Measurements from ENCODE around the gene SNX20.

DNA sequence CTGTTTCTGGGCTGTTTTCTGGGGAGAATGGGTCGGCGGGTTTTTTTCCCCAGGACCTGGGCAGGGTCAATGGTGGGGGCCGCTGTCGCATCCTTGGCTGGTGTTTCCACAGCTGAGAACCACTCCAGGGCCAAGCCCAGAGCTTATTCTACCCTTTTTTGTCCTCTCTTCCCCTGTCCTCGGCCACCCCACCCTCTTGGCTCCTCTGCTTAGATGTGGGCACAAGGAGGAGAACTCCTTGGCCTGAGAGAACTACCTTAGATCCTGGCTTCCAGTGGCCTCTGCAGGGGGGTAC, 16.3 kb upstream of the SNX20 start:
- TF ChIP-seq POLR2A (IDR thresholded peaks at IDR 0.05; ENCODE audit: low read depth, low read length) (no peak), TBL1XR1 (IDR thresholded peaks at IDR 0.05; ENCODE audit: low read depth, low read length) (no peak), EP300 (IDR thresholded peaks at IDR 0.05; ENCODE audit: borderline replicate concordance in 1 of 2, control insufficient read depth in 1 of 2, low read depth in 2 of 2, low read length in 2 of 2) (no peak), ZSCAN29 (IDR thresholded peaks at IDR 0.05) (no peak), SREBF2 (IDR thresholded peaks at IDR 0.05; ENCODE audit: low read length) (no peak), RBBP5 (conservative IDR thresholded peaks at IDR 0.05) (no peak)
- TF ChIP-seq, protein P1, sequence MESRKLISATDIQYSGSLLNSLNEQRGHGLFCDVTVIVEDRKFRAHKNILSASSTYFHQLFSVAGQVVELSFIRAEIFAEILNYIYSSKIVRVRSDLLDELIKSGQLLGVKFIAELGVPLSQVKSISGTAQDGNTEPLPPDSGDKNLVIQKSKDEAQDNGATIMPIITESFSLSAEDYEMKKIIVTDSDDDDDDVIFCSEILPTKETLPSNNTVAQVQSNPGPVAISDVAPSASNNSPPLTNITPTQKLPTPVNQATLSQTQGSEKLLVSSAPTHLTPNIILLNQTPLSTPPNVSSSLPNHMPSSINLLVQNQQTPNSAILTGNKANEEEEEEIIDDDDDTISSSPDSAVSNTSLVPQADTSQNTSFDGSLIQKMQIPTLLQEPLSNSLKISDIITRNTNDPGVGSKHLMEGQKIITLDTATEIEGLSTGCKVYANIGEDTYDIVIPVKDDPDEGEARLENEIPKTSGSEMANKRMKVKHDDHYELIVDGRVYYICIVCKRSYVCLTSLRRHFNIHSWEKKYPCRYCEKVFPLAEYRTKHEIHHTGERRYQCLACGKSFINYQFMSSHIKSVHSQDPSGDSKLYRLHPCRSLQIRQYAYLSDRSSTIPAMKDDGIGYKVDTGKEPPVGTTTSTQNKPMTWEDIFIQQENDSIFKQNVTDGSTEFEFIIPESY (IDR thresholded peaks at IDR 0.05) = no peak
- TF ChIP-seq, protein P2, sequence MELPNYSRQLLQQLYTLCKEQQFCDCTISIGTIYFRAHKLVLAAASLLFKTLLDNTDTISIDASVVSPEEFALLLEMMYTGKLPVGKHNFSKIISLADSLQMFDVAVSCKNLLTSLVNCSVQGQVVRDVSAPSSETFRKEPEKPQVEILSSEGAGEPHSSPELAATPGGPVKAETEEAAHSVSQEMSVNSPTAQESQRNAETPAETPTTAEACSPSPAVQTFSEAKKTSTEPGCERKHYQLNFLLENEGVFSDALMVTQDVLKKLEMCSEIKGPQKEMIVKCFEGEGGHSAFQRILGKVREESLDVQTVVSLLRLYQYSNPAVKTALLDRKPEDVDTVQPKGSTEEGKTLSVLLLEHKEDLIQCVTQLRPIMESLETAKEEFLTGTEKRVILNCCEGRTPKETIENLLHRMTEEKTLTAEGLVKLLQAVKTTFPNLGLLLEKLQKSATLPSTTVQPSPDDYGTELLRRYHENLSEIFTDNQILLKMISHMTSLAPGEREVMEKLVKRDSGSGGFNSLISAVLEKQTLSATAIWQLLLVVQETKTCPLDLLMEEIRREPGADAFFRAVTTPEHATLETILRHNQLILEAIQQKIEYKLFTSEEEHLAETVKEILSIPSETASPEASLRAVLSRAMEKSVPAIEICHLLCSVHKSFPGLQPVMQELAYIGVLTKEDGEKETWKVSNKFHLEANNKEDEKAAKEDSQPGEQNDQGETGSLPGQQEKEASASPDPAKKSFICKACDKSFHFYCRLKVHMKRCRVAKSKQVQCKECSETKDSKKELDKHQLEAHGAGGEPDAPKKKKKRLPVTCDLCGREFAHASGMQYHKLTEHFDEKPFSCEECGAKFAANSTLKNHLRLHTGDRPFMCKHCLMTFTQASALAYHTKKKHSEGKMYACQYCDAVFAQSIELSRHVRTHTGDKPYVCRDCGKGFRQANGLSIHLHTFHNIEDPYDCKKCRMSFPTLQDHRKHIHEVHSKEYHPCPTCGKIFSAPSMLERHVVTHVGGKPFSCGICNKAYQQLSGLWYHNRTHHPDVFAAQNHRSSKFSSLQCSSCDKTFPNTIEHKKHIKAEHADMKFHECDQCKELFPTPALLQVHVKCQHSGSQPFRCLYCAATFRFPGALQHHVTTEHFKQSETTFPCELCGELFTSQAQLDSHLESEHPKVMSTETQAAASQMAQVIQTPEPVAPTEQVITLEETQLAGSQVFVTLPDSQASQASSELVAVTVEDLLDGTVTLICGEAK (IDR thresholded peaks at IDR 0.05; ENCODE audit: borderline replicate concordance) = no peak
- TF ChIP-seq, protein P3, sequence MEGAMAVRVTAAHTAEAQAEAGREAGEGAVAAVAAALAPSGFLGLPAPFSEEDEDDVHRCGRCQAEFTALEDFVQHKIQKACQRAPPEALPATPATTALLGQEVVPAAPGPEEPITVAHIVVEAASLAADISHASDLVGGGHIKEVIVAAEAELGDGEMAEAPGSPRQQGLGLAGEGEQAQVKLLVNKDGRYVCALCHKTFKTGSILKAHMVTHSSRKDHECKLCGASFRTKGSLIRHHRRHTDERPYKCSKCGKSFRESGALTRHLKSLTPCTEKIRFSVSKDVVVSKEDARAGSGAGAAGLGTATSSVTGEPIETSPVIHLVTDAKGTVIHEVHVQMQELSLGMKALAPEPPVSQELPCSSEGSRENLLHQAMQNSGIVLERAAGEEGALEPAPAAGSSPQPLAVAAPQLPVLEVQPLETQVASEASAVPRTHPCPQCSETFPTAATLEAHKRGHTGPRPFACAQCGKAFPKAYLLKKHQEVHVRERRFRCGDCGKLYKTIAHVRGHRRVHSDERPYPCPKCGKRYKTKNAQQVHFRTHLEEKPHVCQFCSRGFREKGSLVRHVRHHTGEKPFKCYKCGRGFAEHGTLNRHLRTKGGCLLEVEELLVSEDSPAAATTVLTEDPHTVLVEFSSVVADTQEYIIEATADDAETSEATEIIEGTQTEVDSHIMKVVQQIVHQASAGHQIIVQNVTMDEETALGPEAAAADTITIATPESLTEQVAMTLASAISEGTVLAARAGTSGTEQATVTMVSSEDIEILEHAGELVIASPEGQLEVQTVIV (IDR thresholded peaks at IDR 0.05; ENCODE audit: borderline replicate concordance, partially characterized antibody) = no peak
- TF ChIP-seq, protein P4, sequence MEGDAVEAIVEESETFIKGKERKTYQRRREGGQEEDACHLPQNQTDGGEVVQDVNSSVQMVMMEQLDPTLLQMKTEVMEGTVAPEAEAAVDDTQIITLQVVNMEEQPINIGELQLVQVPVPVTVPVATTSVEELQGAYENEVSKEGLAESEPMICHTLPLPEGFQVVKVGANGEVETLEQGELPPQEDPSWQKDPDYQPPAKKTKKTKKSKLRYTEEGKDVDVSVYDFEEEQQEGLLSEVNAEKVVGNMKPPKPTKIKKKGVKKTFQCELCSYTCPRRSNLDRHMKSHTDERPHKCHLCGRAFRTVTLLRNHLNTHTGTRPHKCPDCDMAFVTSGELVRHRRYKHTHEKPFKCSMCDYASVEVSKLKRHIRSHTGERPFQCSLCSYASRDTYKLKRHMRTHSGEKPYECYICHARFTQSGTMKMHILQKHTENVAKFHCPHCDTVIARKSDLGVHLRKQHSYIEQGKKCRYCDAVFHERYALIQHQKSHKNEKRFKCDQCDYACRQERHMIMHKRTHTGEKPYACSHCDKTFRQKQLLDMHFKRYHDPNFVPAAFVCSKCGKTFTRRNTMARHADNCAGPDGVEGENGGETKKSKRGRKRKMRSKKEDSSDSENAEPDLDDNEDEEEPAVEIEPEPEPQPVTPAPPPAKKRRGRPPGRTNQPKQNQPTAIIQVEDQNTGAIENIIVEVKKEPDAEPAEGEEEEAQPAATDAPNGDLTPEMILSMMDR (IDR thresholded peaks at IDR 0.05 in 2 of 3, conservative IDR thresholded peaks at IDR 0.05 in 1 of 3; ENCODE audit: control insufficient read depth in 2 of 3, extremely low read depth in 1 of 3, insufficient read depth in 1 of 3, low read depth in 3 of 3, low read length in 3 of 3) = no peak
- TF ChIP-seq, protein P5, sequence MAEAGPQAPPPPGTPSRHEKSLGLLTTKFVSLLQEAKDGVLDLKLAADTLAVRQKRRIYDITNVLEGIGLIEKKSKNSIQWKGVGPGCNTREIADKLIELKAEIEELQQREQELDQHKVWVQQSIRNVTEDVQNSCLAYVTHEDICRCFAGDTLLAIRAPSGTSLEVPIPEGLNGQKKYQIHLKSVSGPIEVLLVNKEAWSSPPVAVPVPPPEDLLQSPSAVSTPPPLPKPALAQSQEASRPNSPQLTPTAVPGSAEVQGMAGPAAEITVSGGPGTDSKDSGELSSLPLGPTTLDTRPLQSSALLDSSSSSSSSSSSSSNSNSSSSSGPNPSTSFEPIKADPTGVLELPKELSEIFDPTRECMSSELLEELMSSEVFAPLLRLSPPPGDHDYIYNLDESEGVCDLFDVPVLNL (IDR thresholded peaks at IDR 0.05; ENCODE audit: low read depth, low read length) = no peak
- TF ChIP-seq, protein P6, sequence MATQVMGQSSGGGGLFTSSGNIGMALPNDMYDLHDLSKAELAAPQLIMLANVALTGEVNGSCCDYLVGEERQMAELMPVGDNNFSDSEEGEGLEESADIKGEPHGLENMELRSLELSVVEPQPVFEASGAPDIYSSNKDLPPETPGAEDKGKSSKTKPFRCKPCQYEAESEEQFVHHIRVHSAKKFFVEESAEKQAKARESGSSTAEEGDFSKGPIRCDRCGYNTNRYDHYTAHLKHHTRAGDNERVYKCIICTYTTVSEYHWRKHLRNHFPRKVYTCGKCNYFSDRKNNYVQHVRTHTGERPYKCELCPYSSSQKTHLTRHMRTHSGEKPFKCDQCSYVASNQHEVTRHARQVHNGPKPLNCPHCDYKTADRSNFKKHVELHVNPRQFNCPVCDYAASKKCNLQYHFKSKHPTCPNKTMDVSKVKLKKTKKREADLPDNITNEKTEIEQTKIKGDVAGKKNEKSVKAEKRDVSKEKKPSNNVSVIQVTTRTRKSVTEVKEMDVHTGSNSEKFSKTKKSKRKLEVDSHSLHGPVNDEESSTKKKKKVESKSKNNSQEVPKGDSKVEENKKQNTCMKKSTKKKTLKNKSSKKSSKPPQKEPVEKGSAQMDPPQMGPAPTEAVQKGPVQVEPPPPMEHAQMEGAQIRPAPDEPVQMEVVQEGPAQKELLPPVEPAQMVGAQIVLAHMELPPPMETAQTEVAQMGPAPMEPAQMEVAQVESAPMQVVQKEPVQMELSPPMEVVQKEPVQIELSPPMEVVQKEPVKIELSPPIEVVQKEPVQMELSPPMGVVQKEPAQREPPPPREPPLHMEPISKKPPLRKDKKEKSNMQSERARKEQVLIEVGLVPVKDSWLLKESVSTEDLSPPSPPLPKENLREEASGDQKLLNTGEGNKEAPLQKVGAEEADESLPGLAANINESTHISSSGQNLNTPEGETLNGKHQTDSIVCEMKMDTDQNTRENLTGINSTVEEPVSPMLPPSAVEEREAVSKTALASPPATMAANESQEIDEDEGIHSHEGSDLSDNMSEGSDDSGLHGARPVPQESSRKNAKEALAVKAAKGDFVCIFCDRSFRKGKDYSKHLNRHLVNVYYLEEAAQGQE (IDR thresholded peaks at IDR 0.05; ENCODE audit: low read depth, low read length) = no peak

All from GM12878 (cell line).